C4-2B (cell line): ENCODE measurements around the gene DENND4C.

Experiments
- CTCF ChIP-seq: fragments of 450-650 bp; conservative IDR thresholded peaks from 2 replicates; pipeline ENCODE4 v1.5.1; 2017; ENCODE audit warnings: mild to moderate bottlenecking
- ZFX ChIP-seq: fragments of 450-650 bp; IDR thresholded peaks from 2 replicates; pipeline ENCODE4 v1.6.1; 2017

- TF ChIP-seq CTCF (no peak), ZFX (no peak)
These were observed 155.5 kb downstream of the DENND4C start for GRCh38 chr9:19385786-19386501.
